ENCODE results near the gene GMPR2. TPM values are rescaled to one million over a fixed set of nuclear protein-coding genes. Genes with fewer than 3 reads are reported as not detected.

The GMPR2 gene
- total and polyA plus RNA-seq, 2 of the 13 experiments (the other 11 are each of a cell fraction or from before 2014, with no cell fraction given) = 210 to 273 TPM

- TF ChIP-seq ATF6 (CRISPR knock-in tag; conservative IDR thresholded peaks at IDR 0.05) (peak; percentile 97; the same call in 1 of the 2 replicates), SP4 (CRISPR knock-in tag; IDR thresholded peaks at IDR 0.05) (peak; percentile 94), ZNF460 (CRISPR knock-in tag; IDR thresholded peaks at IDR 0.05; ENCODE audit: borderline replicate concordance) (no peak), CREB1 (IDR thresholded peaks at IDR 0.05) (peak; percentile 87), CREB1 (CRISPR knock-in tag; IDR thresholded peaks at IDR 0.05) (no peak), RAD21 (CRISPR knock-in tag; IDR thresholded peaks at IDR 0.05) (peak; percentile 77), ZC3H4 (CRISPR knock-in tag; IDR thresholded peaks at IDR 0.05; ENCODE audit: borderline replicate concordance) (peak; percentile 82; the same call in 1 of the 2 replicates), ZNF530 (CRISPR knock-in tag; IDR thresholded peaks at IDR 0.05; ENCODE audit: low read depth) (no peak), TFDP1 (CRISPR knock-in tag; IDR thresholded peaks at IDR 0.05; ENCODE audit: borderline replicate concordance) (peak; percentile 96), GPBP1L1 (CRISPR knock-in tag; IDR thresholded peaks at IDR 0.05) (no peak), MNT (IDR thresholded peaks at IDR 0.05) (peak; percentile 100), ZNF383 (CRISPR knock-in tag; IDR thresholded peaks at IDR 0.05; ENCODE audit: borderline replicate concordance) (peak; percentile 95), PITX1 (CRISPR knock-in tag; IDR thresholded peaks at IDR 0.05) (peak; percentile 93), NFE2L2 (IDR thresholded peaks at IDR 0.05; ENCODE audit: low read length) (peak; percentile 57), ZMYM2 (CRISPR knock-in tag; IDR thresholded peaks at IDR 0.05) (0 out of 2 replicates have a peak, but pooled peaks have one; percentile 37)
Measured at GRCh38 chr14:24188251-24189058, 44.3 kb upstream of the GMPR2 start, which contains the start of gene IPO4 (continued).
